CD14-positive monocyte (primary cell): ENCODE measurements around the gene ADSS1. TPM values are rescaled to one million over a fixed set of nuclear protein-coding genes. Genes with fewer than 3 reads are reported as not detected.

Experiments used
- DNase-seq, 3 donors: peaks; one replicate each; pipeline ENCODE4 v3.0.0-alpha.2; 2011 to 2022
- H2AFZ ChIP-seq: 2 replicates; pipeline ENCODE4 v1.6.0; 2012; ENCODE audit warnings: mild to moderate bottlenecking, low read depth, low read length, inconsistent platforms; ENCODE audit not compliant: insufficient read depth, poor library complexity, severe bottlenecking
- H3K27ac ChIP-seq, 2 donors: 1 replicate in 1 of 2; 2 replicates in 1 of 2; pipeline ENCODE4 v1.5.1; 2012 to 2013; ENCODE audit warnings: low read length in 2 of 2, control low read depth in 1 of 2, inconsistent platforms in 1 of 2, low read depth in 1 of 2, mild to moderate bottlenecking in 1 of 2
- H3K27me3 ChIP-seq, 2 donors: one replicate each; pipeline versions ENCODE4 v1.6.0 to v1.6.1; 2011 to 2013; ENCODE audit warnings: low read length in 2 of 2; ENCODE audit not compliant: control insufficient read depth in 2 of 2, insufficient read depth in 2 of 2
- H3K36me3 ChIP-seq, 2 donors: replicated peaks in 1 of 2; 1 replicate in 1 of 2; 2 replicates in 1 of 2; pipeline versions ENCODE4 v1.5.1 to v1.6.1; 2012 to 2013; ENCODE audit warnings: low read length in 2 of 2, control low read depth in 1 of 2, inconsistent platforms in 1 of 2, mild to moderate bottlenecking in 1 of 2; ENCODE audit not compliant: insufficient read depth in 2 of 2, control insufficient read depth in 1 of 2
- H3K4me1 ChIP-seq, 2 donors: 1 replicate in 1 of 2; 2 replicates in 1 of 2; pipeline versions ENCODE4 v1.5.1 to v1.6.1; 2012 to 2013; ENCODE audit warnings: low read length in 2 of 2, control low read depth in 1 of 2, inconsistent platforms in 1 of 2, mild to moderate bottlenecking in 1 of 2, moderate library complexity in 1 of 2; ENCODE audit not compliant: insufficient read depth in 2 of 2, control insufficient read depth in 1 of 2
- H3K4me2 ChIP-seq: replicated peaks from 2 replicates; pipeline ENCODE3; 2012; ENCODE audit warnings: low read length, moderate library complexity, mild to moderate bottlenecking; ENCODE audit not compliant: poor library complexity, severe bottlenecking; ENCODE audit errors: extremely low read depth
- H3K4me3 ChIP-seq, 3 experiments: fragments of 200-600 bp in 1 of 3; sonication (generic) in 1 of 3; replicated peaks in 1 of 3; 1 replicate in 2 of 3; 2 replicates in 1 of 3; pipeline ENCODE4 v1.5.1; 2011 to 2013; ENCODE audit warnings: low read length in 3 of 3, mild to moderate bottlenecking in 3 of 3, control low read depth in 2 of 3, low read depth in 2 of 3, inconsistent platforms in 1 of 3, moderate library complexity in 1 of 3
- H3K79me2 ChIP-seq: 2 replicates; pipeline ENCODE4 v1.6.0; 2012; ENCODE audit warnings: mild to moderate bottlenecking, control low read depth, inconsistent platforms, low read length, moderate library complexity; ENCODE audit not compliant: insufficient read depth
- H3K9ac ChIP-seq: 2 replicates; pipeline ENCODE4 v1.6.0; 2017; ENCODE audit warnings: low read length, mild to moderate bottlenecking; ENCODE audit not compliant: insufficient read depth, poor library complexity, severe bottlenecking
- H3K9me3 ChIP-seq, 2 donors: replicated peaks in 1 of 2; 1 replicate in 1 of 2; 2 replicates in 1 of 2; pipeline versions ENCODE4 v1.5.1 to v1.6.1; 2012 to 2013; ENCODE audit warnings: low read length in 2 of 2, control low read depth in 1 of 2; ENCODE audit not compliant: control insufficient read depth in 1 of 2, insufficient read depth in 1 of 2
- H4K20me1 ChIP-seq: 2 replicates; pipeline ENCODE4 v1.6.0; 2012; ENCODE audit warnings: mild to moderate bottlenecking, low read length, control low read depth, moderate library complexity; ENCODE audit not compliant: insufficient read depth
- H3K27ac Mint-ChIP-seq, 7 donors: one replicate each; pipeline ENCODE4 v1.8.0; 2020; ENCODE audit warnings: mild to moderate bottlenecking in 7 of 7, mixed read lengths in 7 of 7, moderate library complexity in 6 of 7, inconsistent platforms in 2 of 7
- H3K27me3 Mint-ChIP-seq, 3 donors: one replicate each; pipeline ENCODE4 v1.8.0; 2021 to 2022; ENCODE audit warnings: low read depth in 3 of 3, mild to moderate bottlenecking in 3 of 3, mixed read lengths in 3 of 3, moderate library complexity in 3 of 3, inconsistent platforms in 1 of 3
- H3K36me3 Mint-ChIP-seq, 2 donors: one replicate each; pipeline ENCODE4 v1.8.0; 2020; ENCODE audit warnings: mixed read lengths in 2 of 2, inconsistent platforms in 1 of 2, mild to moderate bottlenecking in 1 of 2
- H3K4me1 Mint-ChIP-seq: one replicate; pipeline ENCODE4 v1.8.0; 2020; ENCODE audit warnings: mild to moderate bottlenecking, mixed read lengths
- H3K4me3 Mint-ChIP-seq, 2 donors: one replicate each; pipeline ENCODE4 v1.8.0; 2020; ENCODE audit warnings: mild to moderate bottlenecking in 2 of 2, mixed read lengths in 2 of 2, moderate library complexity in 1 of 2
- H3K9me3 Mint-ChIP-seq, 7 donors: one replicate each; pipeline ENCODE4 v1.8.0; 2020 to 2022; ENCODE audit warnings: mixed read lengths in 7 of 7, mild to moderate bottlenecking in 6 of 7, moderate library complexity in 6 of 7, inconsistent platforms in 2 of 7
- CTCF ChIP-seq: fragments of 200-600 bp; IDR thresholded peaks from one replicate; pipeline ENCODE4 v1.8.0; 2022; ENCODE audit warnings: antibody characterized with exemption, mild to moderate bottlenecking
- WGBS: methylation state at CpG from one replicate; pipeline ENCODE4 v1.1.5; 2013; ENCODE audit warnings: missing lambda C conversion rate; ENCODE audit not compliant: insufficient coverage; 5-methylcytosine and 5-hydroxymethylcytosine counted together
- intact Hi-C, 2 donors: fragments of 100-400 bp; cut with micrococcal nuclease; formaldehyde crosslinking; loops; one replicate each; pipeline versions ENCODE4 v1.15.0 to v1.15.1; 2023
- polyA plus RNA-seq, 3 donors: library from polyadenylated mRNA; depleted of rRNA in 1 of 3; unstranded in 2 of 3; stranded (reverse) in 1 of 3; fragments of 300-500 nt in 2 of 3; fragments of >200 nt in 1 of 3; fragmentation: Illumina TruSeq in 2 of 3; gene quantifications; 1 replicate in 2 of 3; 2 replicates in 1 of 3; pipeline ENCODE4 v1.2.3, GENCODE V29; 2012 to 2021

ADSS1 gene
- polyA plus RNA-seq, 3 donors, result 0.61 to 3.7 (median 0.64) TPM

- peaks cover 0 to 1% (median 0%) of the 10 kb centered on the region in 3 donors for H3K27me3 Mint-ChIP-seq
- H3K4me1 Mint-ChIP-seq, result no peaks in the 10 kb centered on the region
- H3K27ac Mint-ChIP-seq, result no peak overlapping the region
- no peak overlapping the region for H3K9ac ChIP-seq
- no peak overlapping the region for H3K4me3 Mint-ChIP-seq
- no peaks in the 10 kb centered on the region for H3K9me3 ChIP-seq
- intact Hi-C loops, result no loop called here
- 87% methylated on average over 9 of the region's 12 CpGs for WGBS
- peaks cover 0 to 12% of the 10 kb centered on the region in 2 donors for H3K4me1 ChIP-seq
- no peak overlapping the region for H3K27ac ChIP-seq
- H2AFZ ChIP-seq, result no peak overlapping the region
- DNase-seq, result no peak
- H3K79me2 ChIP-seq, result no peaks in the 10 kb centered on the region
- H3K4me3 ChIP-seq, result no peak overlapping the region
- H3K4me2 ChIP-seq, result no peak overlapping the region
- no peak for TF ChIP-seq CTCF
- H4K20me1 ChIP-seq, result no peaks in the 10 kb centered on the region
- no peaks in the 10 kb centered on the region for H3K27me3 ChIP-seq
- H3K36me3 Mint-ChIP-seq, result peaks cover 16 to 39% of the 10 kb centered on the region in 2 donors
- H3K36me3 ChIP-seq, result peaks cover 10 to 37% of the 10 kb centered on the region in 2 donors
- H3K9me3 Mint-ChIP-seq, result no peaks in the 10 kb centered on the region
These were observed 8.2 kb upstream of the ADSS1 start for GRCh38 chr14:104715871-104716270.

GRCh38 chr14:104717137-104717536 is 6.9 kb upstream of the ADSS1 start:
- intact Hi-C loops, result no loop called here
- Histone ChIP-seq H3K4me3 (no peak overlapping the region), H2AFZ (no peak overlapping the region), H3K4me1 (peaks cover 0 to 12% of the 10 kb centered on the region in 2 donors), H3K27ac (no peak overlapping the region), H3K4me2 (no peak overlapping the region), H3K9me3 (no peaks in the 10 kb centered on the region), H3K36me3 (peaks cover 7 to 24% of the 10 kb centered on the region in 2 donors), H3K9ac (no peak overlapping the region), H3K79me2 (no peaks in the 10 kb centered on the region), H3K27me3 (no peaks in the 10 kb centered on the region), H4K20me1 (no peaks in the 10 kb centered on the region)
- Mint-ChIP-seq H3K36me3 (peaks cover 16 to 39% of the 10 kb centered on the region in 2 donors), H3K27ac (peak overlapping the region in 1 of 7 donors; percentile 40), H3K9me3 (no peaks in the 10 kb centered on the region), H3K27me3 (no peaks in the 10 kb centered on the region), H3K4me3 (no peak overlapping the region), H3K4me1 (no peaks in the 10 kb centered on the region)
- WGBS, result 99% methylated on average over 10 of the region's 22 CpGs
- TF ChIP-seq CTCF, result no peak
- DNase-seq, result no peak
